IPS-18c (cell line): ENCODE results near the gene NAB2.
A peak's percentile ranks its signal among the peaks of the same experiment; 100 is the strongest.

Experiments used
- H3K4me3 ChIP-seq: 2 replicates; pipeline ENCODE4 v1.7.0; 2013; ENCODE audit warnings: low read depth, mild to moderate bottlenecking, low read length, moderate library complexity; ENCODE audit not compliant: insufficient read depth
- H3K9me3 ChIP-seq: one replicate; pipeline ENCODE4 v1.6.1; 2013; ENCODE audit warnings: mild to moderate bottlenecking, low read length, moderate library complexity; ENCODE audit not compliant: control insufficient read depth, insufficient read depth

The NAB2 gene

DNA sequence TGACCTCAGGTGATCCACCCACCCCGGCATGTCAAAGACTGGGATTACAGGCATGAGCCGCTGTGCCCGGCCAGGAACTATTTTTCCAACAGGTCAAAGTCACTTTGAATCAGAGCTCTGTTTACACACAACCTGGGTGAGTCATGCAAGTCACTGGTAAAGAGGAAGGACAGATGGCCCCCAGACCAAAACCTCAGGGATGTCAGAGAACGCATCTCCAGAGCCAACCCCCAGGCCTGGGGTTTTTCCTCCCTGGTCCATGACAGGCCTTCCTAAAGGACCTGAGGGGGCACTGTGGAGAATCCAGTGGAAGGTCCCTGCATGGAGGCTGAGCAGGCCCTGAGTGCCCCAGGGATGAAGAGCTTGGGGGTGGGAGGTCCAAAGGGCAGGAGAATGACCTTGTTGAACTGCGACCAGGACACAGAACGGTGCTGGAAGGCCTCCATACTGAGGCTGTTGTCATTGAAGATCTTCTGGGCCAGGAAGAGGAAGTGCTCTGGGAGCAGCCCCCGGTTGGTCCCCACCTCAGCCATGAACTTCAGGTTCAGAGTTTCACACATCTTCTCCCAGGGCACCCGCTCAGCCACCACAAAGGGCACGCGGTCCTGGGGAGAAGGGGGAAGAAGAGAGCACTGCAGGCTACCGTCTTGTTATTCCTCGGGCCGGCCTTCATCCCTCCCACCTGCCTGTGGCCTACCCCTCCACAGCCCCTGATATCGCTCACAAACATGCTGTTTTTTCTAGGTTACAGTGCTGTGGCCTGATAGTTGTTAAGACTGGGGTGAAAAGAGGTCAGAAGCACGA lies 13.2 kb downstream of the NAB2 start:
- Histone ChIP-seq H3K4me3 (no peak overlapping the region), H3K9me3 (no peaks in the 10 kb centered on the region)

DNA sequence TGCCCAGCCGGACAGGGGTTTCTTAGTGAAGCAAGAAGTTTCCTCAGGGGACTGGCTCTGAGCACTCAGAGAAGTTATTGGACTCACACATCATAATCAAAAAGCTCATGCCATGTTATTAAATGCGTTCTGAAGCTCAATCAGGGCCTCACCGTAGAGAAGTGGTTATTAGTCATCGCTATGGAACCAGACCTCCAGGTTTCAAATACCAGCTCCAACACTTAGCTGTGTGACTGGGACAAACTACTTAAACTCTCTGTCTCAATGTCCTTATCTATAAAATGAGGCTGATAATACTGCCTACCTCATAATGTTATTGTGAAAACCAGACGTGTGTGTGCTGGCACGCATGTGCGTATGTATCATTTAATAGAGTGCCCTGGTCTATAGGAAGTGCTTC lies 14.9 kb downstream of the NAB2 start:
- H3K9me3 ChIP-seq = no peaks in the 10 kb centered on the region
- no peak overlapping the region for H3K4me3 ChIP-seq

DNA sequence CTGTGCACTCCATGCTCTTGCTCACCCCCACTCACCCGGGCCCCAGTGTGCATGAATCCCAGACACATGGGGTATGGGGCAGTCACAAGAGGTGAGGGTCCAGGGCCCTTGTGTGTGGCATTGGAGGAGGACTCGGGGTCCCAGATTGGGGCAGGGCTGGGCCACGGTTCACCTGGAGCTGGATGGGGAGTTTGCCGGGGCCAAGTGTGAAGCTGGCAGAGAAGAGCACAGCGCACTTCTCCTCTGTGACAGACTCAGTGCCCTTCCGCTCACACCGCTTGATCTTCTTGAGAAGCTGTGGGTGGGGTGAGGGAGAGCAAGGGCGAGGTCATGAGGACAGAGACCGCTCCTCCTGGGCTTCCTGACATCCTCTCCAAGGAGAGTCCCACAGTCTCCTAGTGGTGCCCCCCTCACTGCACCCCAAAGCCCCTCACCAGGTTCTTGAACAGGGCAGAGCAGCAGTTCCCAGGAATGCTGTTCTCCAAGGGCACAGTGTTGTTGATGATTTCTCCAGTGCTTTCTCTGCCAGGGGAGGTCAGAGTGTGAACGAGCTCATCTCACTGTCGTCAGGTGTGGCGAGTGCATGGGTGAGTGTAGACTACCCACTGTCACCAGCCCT lies 15.5 kb downstream of the NAB2 start:
- H3K4me3 ChIP-seq = no peak overlapping the region
- no peaks in the 10 kb centered on the region for H3K9me3 ChIP-seq

DNA sequence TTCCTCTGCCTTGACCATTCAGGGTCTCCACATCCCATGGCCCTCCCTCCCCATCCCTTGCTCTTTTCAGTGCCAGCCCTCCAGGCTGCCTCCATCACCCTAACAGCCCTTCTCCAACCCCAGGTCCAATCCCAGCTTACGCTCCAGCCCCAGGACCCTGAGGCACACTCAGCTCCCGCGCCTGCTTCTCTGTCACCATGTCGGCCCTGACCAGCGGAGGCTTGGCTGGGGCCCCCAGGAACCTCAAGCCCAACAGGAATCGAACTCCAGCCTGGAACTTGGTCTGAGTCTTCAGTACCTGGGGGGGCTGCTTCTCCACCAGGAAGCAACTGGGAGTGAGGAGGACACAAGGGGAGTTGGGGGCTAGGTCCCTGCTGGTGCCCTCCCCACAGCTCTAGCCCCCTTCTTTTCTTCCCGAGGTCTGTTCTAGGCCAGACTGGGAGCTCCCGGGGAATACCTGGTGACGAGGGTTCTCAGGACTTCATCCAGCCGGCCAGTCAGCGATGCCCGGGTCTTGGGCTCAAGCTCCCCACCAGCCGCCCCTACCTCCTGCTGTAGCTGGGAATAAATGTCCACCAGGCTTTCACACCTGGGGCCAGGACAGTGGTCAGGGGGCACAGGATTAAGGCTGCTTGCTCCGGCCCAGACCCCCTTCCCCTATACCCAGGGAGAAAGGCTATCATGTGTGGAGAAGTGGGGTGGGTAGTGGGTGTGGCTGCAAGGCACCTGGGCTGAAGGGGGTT lies 16.3 kb downstream of the NAB2 start:
- H3K4me3 ChIP-seq = no peak overlapping the region
- no peaks in the 10 kb centered on the region for H3K9me3 ChIP-seq

DNA sequence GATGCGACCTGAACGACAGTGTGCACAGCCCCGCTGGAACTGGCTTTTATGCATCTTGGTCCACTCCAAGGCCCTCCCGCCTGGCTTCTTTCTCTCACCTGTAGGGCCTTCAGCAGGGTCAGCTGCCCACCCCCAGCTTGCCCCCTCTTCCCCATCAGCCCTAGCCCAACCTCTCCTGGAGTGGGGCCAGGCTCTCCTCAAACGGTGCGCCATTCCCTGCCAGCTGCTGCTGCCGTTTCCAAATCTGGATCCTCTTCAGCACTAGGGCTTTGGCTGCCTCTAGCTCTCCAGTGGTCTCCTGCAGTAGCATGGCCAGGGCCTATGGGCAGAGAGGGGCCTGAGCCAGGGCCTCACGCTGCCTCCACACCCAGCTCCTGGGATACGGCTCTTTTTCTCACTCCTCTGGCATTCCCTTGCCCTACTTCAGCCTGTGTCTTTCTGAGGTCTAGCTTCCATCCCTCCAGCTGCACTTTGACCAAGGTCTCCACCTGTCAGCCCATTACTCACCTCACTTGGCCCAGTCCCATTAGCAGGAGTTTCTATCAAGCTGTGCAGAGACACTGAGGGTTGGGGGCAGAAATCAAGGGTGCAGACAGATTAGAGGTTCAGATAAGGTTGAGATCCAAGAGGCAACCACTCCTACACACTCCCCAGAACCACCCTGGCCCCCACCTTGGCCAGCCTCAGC lies 17.3 kb downstream of the NAB2 start:
- Histone ChIP-seq H3K9me3 (no peaks in the 10 kb centered on the region), H3K4me3 (no peak overlapping the region)

DNA sequence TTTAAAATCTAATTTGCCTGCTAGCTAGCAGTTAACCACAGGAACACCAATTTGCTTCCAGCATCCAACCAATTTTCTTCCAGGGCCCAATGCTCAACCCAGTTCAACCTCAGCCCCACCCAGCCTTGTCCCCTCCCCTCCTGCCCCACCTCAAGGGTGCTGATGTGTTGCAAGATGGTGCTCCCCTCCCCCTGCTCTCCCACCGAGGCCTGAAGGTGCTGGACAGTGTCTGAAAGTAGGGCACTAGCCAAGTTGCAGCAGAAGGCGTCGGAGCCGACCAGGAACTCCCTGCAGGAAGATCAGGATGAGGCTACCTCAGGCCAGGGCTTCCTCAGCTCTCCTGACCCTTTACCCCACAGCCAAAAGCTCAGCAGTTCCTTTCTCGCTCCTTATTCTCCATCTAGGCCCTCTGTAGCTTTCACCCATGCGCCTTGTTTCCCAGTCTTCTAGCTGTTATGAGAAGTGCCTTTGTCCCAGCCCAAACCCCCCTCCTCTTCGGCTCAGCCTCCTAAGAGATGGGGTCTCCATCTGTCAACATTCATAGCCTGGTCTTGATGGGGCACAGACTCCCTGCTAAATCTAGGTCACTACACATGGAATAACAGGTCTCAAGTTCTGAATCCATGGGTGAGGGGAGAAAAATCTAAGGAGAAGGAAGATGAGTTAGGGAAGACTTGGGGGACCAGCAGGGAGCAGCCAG lies 18.7 kb downstream of the NAB2 start:
- H3K4me3 ChIP-seq = no peak overlapping the region

DNA sequence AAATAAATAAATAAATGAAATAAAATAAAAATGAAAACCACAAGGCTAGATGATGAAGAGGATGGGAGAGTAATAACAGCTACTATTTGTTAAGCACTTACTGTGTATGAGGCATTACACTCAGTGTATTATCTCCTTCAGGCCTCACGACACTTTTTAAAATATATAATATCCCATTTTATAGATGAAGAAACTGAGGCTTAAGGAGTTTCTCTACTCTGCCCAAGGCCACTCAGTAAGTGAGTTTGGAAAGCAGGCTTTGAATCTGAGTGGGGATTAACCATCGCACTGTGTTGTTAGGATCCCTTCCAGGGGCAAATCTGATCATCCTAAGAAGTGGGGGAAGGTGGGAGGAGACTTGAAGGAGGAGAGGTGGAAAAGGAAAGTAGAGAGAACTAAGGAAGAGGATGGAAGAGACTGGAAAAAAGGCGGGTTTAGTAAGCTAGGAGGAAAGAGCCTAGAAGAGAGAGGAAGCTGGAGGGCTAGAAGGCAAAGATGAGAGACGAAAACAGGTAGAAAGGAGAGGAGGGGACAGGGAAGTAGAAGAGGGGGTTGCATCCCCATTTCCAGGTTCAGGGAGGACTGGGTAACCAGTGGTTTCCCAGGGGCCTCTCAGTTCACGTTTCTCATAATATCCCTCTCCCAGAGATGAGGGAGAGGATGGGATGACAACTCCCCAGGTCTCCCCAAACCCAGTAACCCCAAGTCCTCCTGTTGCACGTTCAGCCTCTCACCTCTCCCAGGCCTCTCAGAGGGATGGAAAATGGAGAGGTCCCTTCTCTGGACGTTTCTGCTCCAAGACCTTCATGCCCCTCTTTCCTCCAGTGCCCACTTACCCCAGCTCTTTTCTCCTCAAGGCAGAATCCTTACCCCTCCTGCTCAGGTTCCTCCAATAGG lies 20.5 kb downstream of the NAB2 start:
- peak overlapping the region; percentile 64; the same call in 1 of the 2 replicates for H3K4me3 ChIP-seq
- H3K9me3 ChIP-seq = no peaks in the 10 kb centered on the region

More for the DNA sequence above, 18.7 kb downstream of the NAB2 start:
- H3K9me3 ChIP-seq = no peaks in the 10 kb centered on the region

DNA sequence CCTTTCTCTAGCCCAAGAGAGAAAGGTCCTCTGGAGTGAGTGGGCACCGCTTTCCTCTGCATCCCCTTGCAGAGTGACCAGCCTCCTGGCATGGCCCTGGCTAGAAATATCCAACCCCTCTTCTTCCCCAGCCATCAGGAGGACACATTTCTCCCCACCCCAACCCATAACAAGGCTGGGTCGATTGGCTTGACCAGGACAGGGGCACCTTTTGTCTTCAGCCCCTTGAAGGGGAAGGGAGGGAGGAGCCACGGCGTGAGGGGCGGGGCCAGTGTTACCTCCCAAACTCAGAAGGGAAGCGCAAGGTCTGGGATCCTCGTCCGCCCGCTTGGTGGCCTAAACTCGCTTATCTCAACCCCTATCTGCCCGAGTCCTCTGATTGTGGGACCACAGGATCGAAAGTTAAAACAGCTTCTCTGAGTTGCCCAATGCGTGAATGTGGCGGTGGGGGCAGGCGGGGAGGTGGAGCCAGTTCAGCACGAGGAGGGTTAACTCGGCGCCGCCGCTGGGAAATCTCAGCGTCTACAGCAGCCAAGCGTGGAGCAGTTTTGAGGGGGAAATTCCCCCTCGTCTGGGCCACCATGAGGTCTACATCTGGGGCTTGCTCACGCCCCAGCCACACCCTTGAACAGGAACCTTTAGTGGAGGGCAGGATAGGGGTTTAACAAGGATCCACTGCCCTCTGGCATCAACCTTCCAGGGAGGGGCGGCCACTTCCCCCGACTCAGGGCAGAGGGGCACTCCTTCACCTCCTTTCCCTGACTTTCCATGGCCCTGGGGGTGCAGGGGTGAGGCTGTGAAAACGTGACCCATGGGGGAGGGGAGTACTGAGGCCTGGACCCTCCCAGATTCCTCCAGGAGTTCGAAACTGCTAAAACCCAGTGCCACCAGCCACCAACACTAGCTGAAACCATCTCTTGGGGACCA lies 21.5 kb downstream of the NAB2 start:
- H3K4me3 ChIP-seq = peak overlapping the region; percentile 64

DNA sequence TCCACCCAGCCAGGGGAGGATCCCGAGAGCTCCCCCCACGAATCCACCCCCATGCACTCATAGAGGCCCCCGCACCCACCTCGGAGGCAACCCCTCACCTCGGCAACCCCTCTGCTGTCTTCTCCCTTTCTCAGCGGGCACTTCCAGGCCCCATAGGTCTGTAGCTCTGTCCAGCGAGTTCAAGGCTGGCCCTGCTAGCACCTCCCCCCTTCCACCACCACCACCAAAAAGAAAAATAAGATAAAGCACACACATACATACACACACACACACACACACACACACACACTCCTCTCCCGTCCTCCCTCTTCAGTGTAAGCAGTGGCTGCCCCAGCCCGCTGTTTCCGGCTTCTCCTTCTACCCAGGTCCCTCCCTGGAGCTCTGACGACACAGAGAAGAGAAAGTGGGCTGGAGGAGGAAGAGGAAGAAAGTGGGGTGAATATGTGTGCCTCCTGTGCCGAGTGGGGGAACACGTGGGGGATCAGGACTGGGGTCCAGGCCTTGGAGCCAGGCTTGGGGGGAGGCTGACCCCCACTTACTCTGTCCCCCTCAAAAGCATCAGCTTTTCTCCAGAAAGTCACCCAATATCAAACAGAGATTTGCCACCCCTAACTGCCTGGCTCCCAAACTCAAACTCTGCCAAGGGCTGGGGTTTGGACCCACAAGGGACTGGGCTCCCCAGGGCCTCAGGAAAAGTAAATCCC lies 22.3 kb downstream of the NAB2 start, which contains the start of gene STAT6:
Gene STAT6 (minus strand): TSS at position 332 of the 704 bp plus-strand sequence. CDS start 3,084 bp downstream, outside the sequence.
- Histone ChIP-seq H3K4me3 (peak within 1 kb of the TSS; percentile 64), H3K9me3 (no peaks in the 10 kb centered on the region)

More for the DNA sequence above, 21.5 kb downstream of the NAB2 start:
- H3K9me3 ChIP-seq = no peaks in the 10 kb centered on the region

DNA sequence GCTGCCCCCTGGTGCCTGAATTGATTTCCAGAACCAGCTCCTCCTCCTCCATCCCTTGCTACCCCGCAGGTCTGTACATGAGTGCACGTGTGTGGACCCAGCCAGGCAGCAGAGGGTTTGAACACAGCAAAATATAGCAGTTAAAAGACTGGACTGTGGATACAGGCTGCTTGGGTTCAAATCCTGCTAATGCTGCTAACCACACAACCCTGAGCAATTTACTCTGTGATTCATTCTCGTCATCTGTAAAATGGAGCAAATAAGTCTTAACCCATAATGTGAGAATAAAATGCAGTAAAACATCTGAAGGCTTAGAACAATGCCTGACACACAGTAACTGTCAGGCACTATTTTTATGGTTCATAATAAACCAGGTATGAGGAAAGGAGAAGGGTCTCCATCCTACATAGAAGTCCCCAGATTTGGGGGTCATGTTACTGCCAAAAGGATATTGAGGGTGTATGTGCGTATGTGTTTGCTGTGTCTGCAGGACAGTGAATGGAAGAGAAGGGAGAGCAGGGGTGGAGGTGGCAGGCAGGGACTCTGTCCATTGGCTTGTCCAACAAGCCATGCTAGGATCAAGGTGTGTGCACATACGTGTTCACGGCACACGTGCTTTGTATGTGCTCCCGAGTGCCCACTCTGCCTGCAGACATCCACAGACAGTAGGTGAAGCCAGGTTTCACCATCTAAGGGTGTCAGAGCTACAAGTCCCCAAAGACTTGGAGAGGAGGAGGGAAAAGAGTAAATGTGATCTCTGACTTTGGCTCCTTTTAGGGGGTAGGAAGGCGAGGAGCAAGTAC lies 23.8 kb downstream of the NAB2 start:
- Histone ChIP-seq H3K9me3 (no peaks in the 10 kb centered on the region), H3K4me3 (no peak overlapping the region; the same call in 1 of the 2 replicates)

DNA sequence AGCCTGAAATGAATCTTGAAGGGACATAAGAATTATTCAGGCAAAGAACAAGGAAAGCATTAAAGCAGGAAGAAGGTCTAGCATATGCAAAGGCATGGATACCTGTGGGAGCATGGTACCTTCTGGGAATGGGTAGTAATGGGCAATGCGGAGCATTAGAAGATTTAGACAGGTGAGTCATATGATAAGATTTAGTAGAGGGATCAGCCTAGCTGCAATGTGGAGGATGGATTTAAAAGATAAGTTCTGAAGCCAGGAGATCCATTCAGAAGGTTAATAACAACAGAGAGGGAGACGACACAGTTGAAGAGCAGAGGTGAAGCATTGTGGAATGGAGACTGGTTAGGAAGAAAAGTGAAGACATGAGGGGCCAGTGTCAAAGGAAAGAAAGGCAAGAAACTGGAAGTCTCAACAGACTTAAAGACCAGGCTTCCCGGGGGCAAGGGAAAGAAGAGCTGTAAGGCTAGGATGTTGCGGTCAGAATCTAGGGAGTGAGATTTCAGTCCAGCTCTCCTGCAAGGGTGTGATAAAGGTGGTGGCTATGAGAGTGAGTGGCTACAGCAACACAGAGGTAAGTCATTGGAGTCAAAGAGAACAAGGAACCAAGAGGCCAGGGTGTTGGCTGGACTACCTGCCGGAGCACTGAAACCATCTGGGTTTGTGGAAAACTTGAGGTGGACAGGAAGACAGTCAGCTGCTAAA lies 27.8 kb downstream of the NAB2 start:
- no peaks in the 10 kb centered on the region for H3K9me3 ChIP-seq
- no peak overlapping the region for H3K4me3 ChIP-seq

DNA sequence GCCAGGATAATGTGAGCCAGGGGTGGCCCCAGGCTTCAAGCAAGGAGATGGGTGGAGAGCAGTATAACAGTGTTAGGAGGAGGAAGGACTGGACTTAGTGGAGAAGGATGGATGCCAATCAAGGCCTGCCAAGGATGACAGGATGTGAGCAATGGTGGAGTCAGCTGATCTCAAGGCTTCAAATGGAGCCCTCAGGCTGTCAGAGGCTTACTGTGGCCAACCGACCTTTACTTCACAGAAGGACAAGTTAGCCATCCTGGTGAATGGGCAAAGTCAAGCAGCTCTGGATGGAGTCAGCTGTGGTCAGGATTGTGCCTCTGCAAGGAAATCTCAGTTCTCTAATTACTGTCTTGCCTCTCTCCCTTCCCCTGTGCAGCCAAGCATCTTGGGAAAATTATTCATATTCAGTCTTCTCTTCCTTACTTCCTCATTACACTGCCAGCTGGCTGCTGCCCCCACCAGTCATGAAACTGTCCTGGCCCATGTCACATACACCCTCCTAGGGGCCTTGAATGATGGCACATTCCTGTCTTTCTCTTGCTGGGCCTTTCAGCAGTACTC lies 29.9 kb downstream of the NAB2 start:
- no peaks in the 10 kb centered on the region for H3K9me3 ChIP-seq
- H3K4me3 ChIP-seq = no peak overlapping the region
